H1 (cell line): Measurements from ENCODE around the gene EXT2. TPM values are rescaled to one million over a fixed set of nuclear protein-coding genes. Genes with fewer than 3 reads are reported as not detected.

Experiments used
- CTCF ChIA-PET: fragments of 300-600 bp; sonication (Branson Sonifier 250); formaldehyde crosslinking; loops from one replicate; lab custom pipeline; 2021; ENCODE audit not compliant: partially characterized antibody; lab: Charles Lee
- POLR2A ChIA-PET: fragments of 300-600 bp; sonication (Branson Sonifier 250); formaldehyde crosslinking; loops from one replicate; lab custom pipeline; 2021; ENCODE audit warnings: inconsistent platforms; ENCODE audit not compliant: partially characterized antibody; lab: Charles Lee
- DNase-seq, 2 experiments: peaks; one replicate each; pipeline versions ENCODE4 v3.0.0 to v3.0.0-alpha.2; 2010 to 2022; ENCODE audit warnings: low spot score in 2 of 2, low read depth in 1 of 2, mixed read lengths in 1 of 2
- FAIRE-seq: peaks from 2 replicates; lab custom pipeline; 2011; peaks lifted over from hg19 to GRCh38; lab: Jason Lieb, UNC
- H2AFZ ChIP-seq: 2 replicates; pipeline ENCODE4 v1.8.1; 2012; ENCODE audit warnings: low read length, inconsistent platforms
- H2AK5ac ChIP-seq: 2 replicates; pipeline ENCODE4 v1.6.1; 2013; ENCODE audit warnings: low read depth, low read length
- H2BK120ac ChIP-seq: replicated peaks from 2 replicates; pipeline ENCODE3; 2013; ENCODE audit warnings: low read depth, low read length, inconsistent platforms
- H2BK12ac ChIP-seq: 2 replicates; pipeline ENCODE4 v1.6.1; 2013; ENCODE audit warnings: low read depth, low read length
- H2BK15ac ChIP-seq: 2 replicates; pipeline ENCODE4 v1.6.1; 2013; ENCODE audit warnings: low read length
- H2BK20ac ChIP-seq: 2 replicates; pipeline ENCODE4 v1.6.1; 2013; ENCODE audit warnings: low read length
- H2BK5ac ChIP-seq: 2 replicates; pipeline ENCODE4 v1.6.1; 2013; ENCODE audit warnings: low read depth, low read length
- H3K14ac ChIP-seq: 2 replicates; pipeline ENCODE4 v1.6.1; 2013; ENCODE audit warnings: inconsistent platforms; ENCODE audit not compliant: insufficient read length
- H3K18ac ChIP-seq: 2 replicates; pipeline ENCODE4 v1.6.1; 2013; ENCODE audit warnings: low read length; ENCODE audit errors: extremely low read depth
- H3K23ac ChIP-seq: 2 replicates; pipeline ENCODE4 v1.6.1; 2013; ENCODE audit warnings: inconsistent platforms; ENCODE audit not compliant: insufficient read length
- H3K23me2 ChIP-seq: 2 replicates; pipeline ENCODE4 v1.6.1; 2013; ENCODE audit warnings: low read depth, low read length
- H3K27ac ChIP-seq: 2 replicates; pipeline ENCODE4 v1.6.1; 2011; ENCODE audit warnings: low read depth, low read length, inconsistent platforms
- H3K27me3 ChIP-seq, 4 experiments: replicated peaks in 1 of 4; 1 replicate in 1 of 4; 2 replicates in 3 of 4; pipeline versions ENCODE4 v1.6.1 to v1.8.1; 2011 to 2013; ENCODE audit warnings: low read length in 3 of 4, mild to moderate bottlenecking in 3 of 4, inconsistent platforms in 2 of 4, mixed read lengths in 2 of 4, moderate library complexity in 1 of 4; ENCODE audit not compliant: control insufficient read depth in 3 of 4, insufficient read depth in 3 of 4; ENCODE audit errors: extremely low read depth in 1 of 4
- H3K36me3 ChIP-seq, 4 experiments: 2 replicates each; pipeline versions ENCODE4 v1.6.1 to v1.8.1; 2011 to 2013; ENCODE audit warnings: mild to moderate bottlenecking in 4 of 4, low read length in 3 of 4, moderate library complexity in 2 of 4, control low read depth in 1 of 4, inconsistent platforms in 1 of 4; ENCODE audit not compliant: insufficient read depth in 4 of 4, control insufficient read depth in 2 of 4
- H3K4ac ChIP-seq: replicated peaks from 2 replicates; pipeline ENCODE3; 2013; ENCODE audit warnings: low read length, low read depth, mixed read lengths, inconsistent platforms; ENCODE audit not compliant: insufficient read length
- H3K4me1 ChIP-seq, 4 experiments: replicated peaks in 1 of 4; 1 replicate in 1 of 4; 2 replicates in 3 of 4; pipeline versions ENCODE4 v1.6.1 to v1.8.1; 2011 to 2013; ENCODE audit warnings: low read length in 3 of 4, inconsistent platforms in 2 of 4, mixed read lengths in 1 of 4; ENCODE audit not compliant: insufficient read depth in 4 of 4, control insufficient read depth in 3 of 4
- H3K4me2 ChIP-seq, 2 experiments: 2 replicates each; pipeline versions ENCODE4 v1.6.1 to v1.8.1; 2011 to 2013; ENCODE audit warnings: low read depth in 2 of 2, low read length in 2 of 2, control low read depth in 1 of 2, inconsistent platforms in 1 of 2, mild to moderate bottlenecking in 1 of 2; ENCODE audit not compliant: insufficient read depth in 1 of 2
- H3K4me3 ChIP-seq, 4 experiments: fragments of 200-600, 300-600 bp in 1 of 4; sonication (generic), shearing (Covaris generic), sonication (Bioruptor Twin) in 1 of 4; 2 replicates each; pipeline versions ENCODE4 v1.5.1 to v1.8.1; 2011 to 2016; ENCODE audit warnings: low read length in 4 of 4, low read depth in 3 of 4, control low read depth in 2 of 4, inconsistent platforms in 2 of 4, mild to moderate bottlenecking in 2 of 4, mixed read lengths in 1 of 4, moderate library complexity in 1 of 4; ENCODE audit not compliant: insufficient read depth in 2 of 4; ENCODE audit errors: extremely low read depth in 1 of 4
- H3K56ac ChIP-seq: replicated peaks from 2 replicates; pipeline ENCODE3; 2013; ENCODE audit warnings: low read depth, mild to moderate bottlenecking, mixed read lengths, low read length, inconsistent platforms; ENCODE audit not compliant: insufficient read length
- H3K79me1 ChIP-seq: 2 replicates; pipeline ENCODE4 v1.6.1; 2013; ENCODE audit warnings: low read depth, low read length, control low read depth
- H3K79me2 ChIP-seq, 2 experiments: 2 replicates each; pipeline versions ENCODE4 v1.6.1 to v1.8.1; 2012 to 2013; ENCODE audit warnings: low read length in 2 of 2, mild to moderate bottlenecking in 2 of 2, inconsistent platforms in 1 of 2; ENCODE audit not compliant: insufficient read depth in 2 of 2, control insufficient read depth in 1 of 2
- H3K9ac ChIP-seq, 4 experiments: replicated peaks in 1 of 4; 1 replicate in 1 of 4; 2 replicates in 3 of 4; pipeline versions ENCODE4 v1.6.1 to v1.8.1; 2011 to 2013; ENCODE audit warnings: low read depth in 3 of 4, low read length in 3 of 4, control low read depth in 2 of 4, mild to moderate bottlenecking in 2 of 4, moderate library complexity in 2 of 4, inconsistent platforms in 1 of 4; ENCODE audit errors: extremely low read depth in 1 of 4
- H3K9me3 ChIP-seq, 2 experiments: 2 replicates each; pipeline versions ENCODE4 v1.6.1 to v1.8.1; 2012 to 2013; ENCODE audit warnings: mild to moderate bottlenecking in 2 of 2, moderate library complexity in 2 of 2, control low read depth in 1 of 2, inconsistent platforms in 1 of 2, low read depth in 1 of 2, low read length in 1 of 2, mixed read lengths in 1 of 2; ENCODE audit not compliant: insufficient read depth in 2 of 2
- H4K20me1 ChIP-seq, 2 experiments: replicated peaks in 1 of 2; 2 replicates each; pipeline versions ENCODE3 to v1.8.1; 2011 to 2013; ENCODE audit warnings: inconsistent platforms in 2 of 2, low read length in 2 of 2, mild to moderate bottlenecking in 1 of 2; ENCODE audit not compliant: insufficient read depth in 2 of 2, control insufficient read depth in 1 of 2
- H4K5ac ChIP-seq: 2 replicates; pipeline ENCODE4 v1.6.1; 2013; ENCODE audit warnings: low read length, low read depth, mixed read lengths, inconsistent platforms; ENCODE audit not compliant: insufficient read length
- H4K8ac ChIP-seq: 2 replicates; pipeline ENCODE4 v1.8.0; 2013; ENCODE audit warnings: mild to moderate bottlenecking, moderate library complexity, low read length, inconsistent platforms; ENCODE audit not compliant: insufficient read depth; ENCODE audit errors: extremely low read depth
- H4K91ac ChIP-seq: replicated peaks from 2 replicates; pipeline ENCODE3; 2013; ENCODE audit warnings: low read length, mixed read lengths, inconsistent platforms; ENCODE audit not compliant: insufficient read length
- CBX8 ChIP-seq: fragments of 300-800, 300-1000 bp; sonication (generic); IDR thresholded peaks from 2 replicates; pipeline ENCODE4 v1.7.1; 2016; ENCODE audit warnings: low read depth, low read length, borderline replicate concordance
- TAF7 ChIP-seq: optimal IDR thresholded peaks from 2 replicates; pipeline ENCODE3; 2011; ENCODE audit warnings: low read depth, mild to moderate bottlenecking, inconsistent platforms, low read length, moderate library complexity, borderline replicate concordance
- WGBS, 2 experiments: shearing (Covaris generic) in 1 of 2; methylation state at CpG; one replicate each; pipeline versions ENCODE4 v1.1.6 to v1.1.7; 2013 to 2015; ENCODE audit warnings: low lambda C conversion rate in 2 of 2, mixed read lengths in 2 of 2, inconsistent platforms in 1 of 2, low coverage in 1 of 2, missing lambda C conversion rate in 1 of 2; ENCODE audit not compliant: insufficient replicate concordance in 2 of 2, insufficient coverage in 1 of 2, insufficient read length in 1 of 2; ENCODE audit errors: extremely low coverage in 1 of 2, missing lambda C conversion rate in 1 of 2; 5-methylcytosine and 5-hydroxymethylcytosine counted together
- polyA plus RNA-seq, 7 experiments: library from polyadenylated mRNA; depleted of rRNA in 3 of 7; stranded (reverse) in 5 of 7; unstranded in 2 of 7; fragments of >200 nt in 5 of 7; fragments of 200-250 nt in 2 of 7; gene quantifications; 1 replicate in 5 of 7; 2 replicates in 1 of 7; 4 replicates in 1 of 7; pipeline versions ENCODE4 v1.2.1 to v1.2.3, GENCODE V29; 2011 to 2013; ENCODE audit warnings: missing spikeins in 2 of 7, mixed read lengths in 2 of 7
- total RNA-seq: library from RNA; stranded (reverse); fragmentation: NEBNext Ultra II Directional; extraction: Animal tissue kit (Norgen Biotek cat#: 25700); gene quantifications from 2 replicates; pipeline ENCODE4 v1.2.1, GENCODE V29; 2021

Gene EXT2
- total and polyA plus RNA-seq, 2 of the 8 experiments (the other 6 are each of a cell fraction or from before 2014, with no cell fraction given): 29.8 to 42.8 TPM

DNA sequence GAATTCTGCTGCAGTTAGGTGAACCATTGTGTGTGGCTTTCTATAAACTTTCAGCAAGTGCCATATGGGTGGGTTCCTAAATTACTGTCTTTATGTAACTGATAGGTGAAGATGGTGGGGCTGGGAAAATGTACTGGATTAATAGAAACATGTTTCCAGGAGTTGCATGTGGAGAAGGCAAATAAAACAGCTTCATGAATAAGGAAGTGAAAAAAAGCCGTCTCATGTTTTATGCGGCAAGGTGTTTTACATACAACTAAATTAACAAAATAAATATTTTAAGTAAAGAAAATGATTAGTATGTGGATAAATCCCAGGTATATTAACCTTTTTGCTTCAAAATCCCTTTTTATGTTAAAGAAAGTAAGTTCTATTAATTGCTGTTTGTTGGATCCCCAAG, 67.2 kb downstream of the EXT2 start:
- Histone ChIP-seq H2BK5ac (no peak overlapping the region), H3K18ac (no peak overlapping the region), H4K8ac (no peak overlapping the region), H3K79me1 (no peaks in the 10 kb centered on the region), H2BK12ac (no peak overlapping the region), H3K4me1 (no peaks in the 10 kb centered on the region), H4K20me1 (peaks cover 0 to 2% of the 10 kb centered on the region in 2 experiments), H3K4me3 (no peak overlapping the region), H3K27ac (no peak overlapping the region), H3K23me2 (no peaks in the 10 kb centered on the region), H3K23ac (no peak overlapping the region), H2BK120ac (no peak overlapping the region), H3K27me3 (no peaks in the 10 kb centered on the region), H4K5ac (no peak overlapping the region), H3K14ac (no peak overlapping the region), H3K9me3 (no peaks in the 10 kb centered on the region), H2AK5ac (no peak overlapping the region), H3K4me2 (no peak overlapping the region), H2BK20ac (no peak overlapping the region), H2BK15ac (no peak overlapping the region), H3K56ac (no peak overlapping the region), H2AFZ (no peak overlapping the region), H3K9ac (no peak overlapping the region), H3K79me2 (no peaks in the 10 kb centered on the region), H3K36me3 (no peaks in the 10 kb centered on the region), H4K91ac (no peak overlapping the region), H3K4ac (no peak overlapping the region)
- 96% methylated on average over 2 of the region's 2 CpGs; no CpG with 5 or more reads in 1 of the 2 experiments for WGBS, 2 experiments
- no peak for TF ChIP-seq TAF7
- TF ChIP-seq CBX8: no peak
- ChIA-PET CTCF (interaction anchor here (0.7 kb wide), 1 partner anchor 29 kb away, joined by 3 read pairs; no protein-coding TSS in a partner anchor), POLR2A (no interaction called here)
- FAIRE-seq: no peak
- no peak for DNase-seq
